GDM1 (cell line): Measurements from ENCODE around the gene XDH.

Experiments
- DNase-seq: peaks from one replicate; lab custom pipeline; 2025; lab: John Stamatoyannopoulos, UW

XDH gene

DNA sequence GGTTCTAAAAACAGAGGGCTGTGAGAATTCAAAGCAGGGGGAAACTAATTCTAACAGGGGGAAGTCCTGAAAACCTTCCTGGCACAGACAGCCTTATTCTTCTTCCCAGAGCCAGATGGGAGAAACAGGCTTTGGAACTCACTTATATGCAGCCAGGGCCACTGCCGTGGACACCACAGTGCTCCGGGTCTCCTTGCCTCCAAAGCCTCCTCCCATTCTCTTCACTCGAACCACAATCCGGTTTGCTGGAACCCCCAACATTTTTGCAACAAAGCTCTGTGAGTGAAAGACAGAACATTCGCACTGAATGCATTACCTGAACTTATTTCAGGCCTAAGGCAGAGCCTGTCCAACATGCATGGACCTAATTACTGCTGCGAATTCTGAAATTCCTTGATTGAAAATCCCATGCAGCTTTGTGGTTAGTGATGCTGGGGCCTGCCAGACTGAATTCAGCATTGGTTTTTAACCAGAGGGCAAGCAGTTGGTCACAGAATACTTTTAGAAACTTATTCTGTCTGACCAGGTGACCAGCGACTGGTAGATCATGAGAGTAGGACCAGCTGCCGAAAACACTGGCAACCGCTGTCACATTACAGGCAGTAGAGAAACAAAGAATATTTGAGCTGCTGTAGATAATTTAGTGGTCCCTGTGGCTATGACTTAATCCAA is 48.6 kb downstream of the XDH start:
- DNase-seq = no peak

DNA sequence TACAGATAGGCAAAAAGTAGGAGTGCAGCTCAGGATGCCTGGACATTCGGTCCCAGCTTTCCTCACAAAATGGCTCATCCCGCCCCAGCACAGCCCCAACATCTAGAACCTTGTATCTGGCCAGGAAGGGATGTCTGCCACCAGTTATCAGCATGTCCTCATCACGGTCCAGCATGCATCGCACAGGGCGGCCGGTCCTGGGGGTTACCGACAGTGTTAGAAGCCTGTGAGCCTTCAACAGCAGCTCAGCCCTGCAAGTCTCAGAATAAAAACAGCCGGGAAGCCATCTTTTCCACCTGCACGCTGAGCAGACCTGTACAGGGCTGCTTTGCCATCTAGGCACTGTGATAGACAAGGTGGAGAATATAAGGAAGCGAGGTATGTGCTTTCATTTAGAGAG is 49.2 kb downstream of the XDH start:
- DNase-seq = no peak

DNA sequence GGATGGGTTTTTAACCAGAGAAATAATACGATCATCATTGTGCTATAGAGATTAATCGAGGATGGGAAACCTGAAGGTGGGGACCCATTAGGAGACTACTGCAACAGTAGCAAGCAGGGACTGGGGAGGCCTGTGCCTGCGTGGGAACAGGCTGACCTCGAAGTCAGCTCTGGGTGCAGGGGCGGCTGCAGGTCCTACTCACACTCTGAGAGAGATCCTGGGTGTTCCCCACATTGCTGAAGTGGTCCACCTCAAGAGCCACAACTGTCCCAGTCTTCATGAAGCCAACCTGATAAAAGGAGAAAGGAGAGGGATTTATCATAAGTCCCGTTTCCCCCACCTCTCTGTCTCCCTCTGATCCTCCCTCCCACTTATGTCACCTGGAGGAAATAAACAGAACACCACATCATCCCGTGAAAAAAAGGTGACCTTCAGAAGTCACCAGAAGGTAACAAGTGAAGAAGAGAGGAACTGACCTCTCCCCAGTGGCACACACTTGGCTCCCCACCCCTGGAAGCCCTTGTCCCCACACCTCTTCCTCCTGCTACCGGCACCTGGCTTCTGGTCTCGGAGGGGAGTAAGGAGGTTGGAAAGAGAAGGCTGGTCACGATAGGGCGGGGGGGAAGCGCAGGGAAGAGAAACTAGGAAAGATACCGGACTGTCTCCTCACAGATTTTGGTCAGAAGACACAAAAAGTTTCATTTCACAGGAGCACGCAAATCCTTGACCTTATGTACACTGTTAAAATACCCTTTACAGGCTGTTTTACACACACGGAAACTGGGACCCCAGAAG is 50.4 kb downstream of the XDH start:
- DNase-seq = no peak

DNA sequence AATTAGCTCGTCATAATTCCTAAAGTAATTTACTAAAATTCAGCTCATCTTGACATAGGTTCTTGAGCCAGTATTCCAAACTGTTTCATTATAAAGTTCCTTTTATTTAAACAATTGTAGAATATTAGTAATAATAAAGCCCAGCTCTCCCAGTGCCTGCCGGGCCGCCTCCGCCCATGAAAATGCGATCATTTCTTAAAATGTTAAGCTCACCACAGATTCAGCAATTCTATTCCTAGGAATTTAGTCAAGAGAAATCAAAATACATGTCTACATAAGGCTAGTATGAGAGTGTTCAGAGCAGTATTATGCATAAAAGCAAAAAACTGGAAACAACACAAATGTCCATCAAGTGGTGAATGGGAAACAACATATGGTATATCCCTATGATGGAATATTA is 52.0 kb downstream of the XDH start:
- no peak for DNase-seq

DNA sequence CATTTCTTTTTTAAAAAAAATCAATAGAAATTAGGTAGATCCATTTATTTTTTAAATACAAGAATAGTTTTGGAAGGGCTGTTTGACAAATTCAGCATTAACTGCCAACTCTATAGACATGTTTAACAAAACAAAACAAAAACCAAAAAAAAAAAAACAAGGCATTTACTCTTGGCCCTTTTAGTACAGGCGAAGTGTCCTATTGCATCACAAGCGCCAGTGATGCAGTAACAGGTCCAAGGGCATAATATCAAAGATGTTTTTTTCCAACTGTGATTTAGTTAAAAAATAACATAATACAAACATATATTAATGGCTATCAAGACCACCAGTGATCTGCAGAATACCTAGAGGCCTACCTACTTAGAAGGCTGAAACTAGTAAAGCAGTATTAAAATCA is 55.3 kb downstream of the XDH start:
- no peak for DNase-seq

DNA sequence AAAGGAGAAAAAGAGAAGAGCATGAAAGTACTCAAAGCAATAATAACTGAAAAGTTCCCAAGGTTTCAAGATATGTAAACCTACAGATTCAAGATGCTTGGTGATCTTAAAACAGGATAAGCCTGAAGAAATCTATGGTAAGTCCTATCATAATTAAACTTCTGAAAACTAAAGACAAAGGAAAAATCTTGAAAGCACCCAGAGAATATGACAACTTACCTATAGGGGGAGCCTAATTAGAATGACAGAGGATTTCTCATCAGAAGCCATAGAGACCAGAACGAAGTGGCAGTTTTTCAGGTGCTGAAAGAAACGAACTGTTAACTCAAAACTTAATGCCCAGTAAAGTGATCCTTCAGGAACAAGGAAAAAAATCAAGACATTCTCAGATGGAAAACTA is 59.7 kb downstream of the XDH start:
- DNase-seq = no peak

DNA sequence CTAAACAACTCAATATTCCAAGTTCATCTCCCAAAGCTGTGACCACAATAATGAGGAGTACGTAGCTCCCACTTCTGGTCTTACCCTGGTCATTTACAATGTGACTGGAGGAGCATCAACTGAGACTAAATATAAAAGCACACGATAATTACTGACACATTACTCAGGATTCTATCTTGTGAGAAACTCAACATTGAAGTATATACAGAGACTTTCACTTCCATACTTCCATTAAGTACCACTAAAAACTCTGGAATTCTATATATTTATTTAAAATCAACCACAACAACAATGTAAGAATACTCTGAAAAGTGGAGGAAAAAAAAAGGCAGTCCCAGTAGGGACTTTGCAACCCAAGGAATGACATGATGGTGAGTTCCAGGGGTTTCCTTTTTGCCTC is 61.4 kb downstream of the XDH start:
- no peak for DNase-seq

DNA sequence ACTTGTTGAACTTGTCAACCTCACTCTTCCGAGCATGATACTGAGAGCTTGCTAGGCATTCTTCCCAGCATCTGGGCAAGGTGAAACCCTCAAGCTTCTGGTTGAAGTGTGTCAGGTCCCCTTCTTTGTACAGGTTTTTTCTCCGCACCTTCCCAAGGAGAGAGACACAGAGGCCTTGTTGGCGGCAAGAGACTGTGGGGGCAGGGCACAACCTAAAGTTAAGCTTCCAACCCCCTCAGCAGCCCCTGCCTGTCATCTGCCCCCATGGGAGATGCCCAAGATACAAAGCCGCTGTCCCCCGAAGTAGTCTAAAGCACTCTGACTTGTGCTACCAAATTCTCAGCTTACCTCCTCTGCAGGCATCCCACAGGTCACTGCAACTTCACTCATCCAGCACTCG is 64.9 kb downstream of the XDH start:
- no peak for DNase-seq

DNA sequence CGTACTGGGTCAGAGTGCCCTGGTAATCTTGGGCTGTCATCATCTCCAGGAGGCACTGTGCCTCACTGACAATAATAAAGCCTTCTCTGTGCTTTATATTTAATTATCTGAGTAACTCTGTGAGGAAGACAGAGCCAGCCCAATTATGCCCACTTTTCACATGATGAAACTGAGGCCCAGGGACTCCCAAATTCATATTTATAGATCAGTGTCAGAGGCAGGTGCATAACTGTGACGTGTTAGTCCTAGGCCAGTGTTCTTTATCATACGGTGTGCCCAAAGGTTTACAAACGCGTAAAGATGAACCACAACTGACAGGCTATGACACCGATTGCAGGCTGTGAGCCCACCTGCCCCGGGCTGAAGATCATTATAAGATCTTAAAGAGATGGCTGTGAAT is 65.4 kb downstream of the XDH start:
- DNase-seq = no peak

DNA sequence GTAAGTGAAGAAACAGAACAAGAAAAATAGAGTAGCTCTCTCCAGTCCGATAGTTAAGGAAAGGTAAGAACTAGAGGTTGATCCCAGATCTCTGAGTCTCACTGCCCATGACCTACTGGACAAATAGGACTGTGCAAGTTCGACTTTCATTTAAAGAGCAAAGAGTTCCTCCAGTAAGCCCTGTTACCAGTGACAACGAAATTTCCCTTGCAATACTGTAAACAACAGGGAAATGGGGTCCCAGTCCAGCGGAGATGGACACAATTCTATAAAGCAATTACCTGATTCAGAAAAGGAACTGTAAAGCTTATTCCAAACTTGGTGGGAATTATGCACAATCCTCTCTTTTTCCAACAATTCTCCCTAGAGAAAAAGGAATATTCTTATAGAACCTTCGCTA is 65.9 kb downstream of the XDH start:
- DNase-seq = no peak

DNA sequence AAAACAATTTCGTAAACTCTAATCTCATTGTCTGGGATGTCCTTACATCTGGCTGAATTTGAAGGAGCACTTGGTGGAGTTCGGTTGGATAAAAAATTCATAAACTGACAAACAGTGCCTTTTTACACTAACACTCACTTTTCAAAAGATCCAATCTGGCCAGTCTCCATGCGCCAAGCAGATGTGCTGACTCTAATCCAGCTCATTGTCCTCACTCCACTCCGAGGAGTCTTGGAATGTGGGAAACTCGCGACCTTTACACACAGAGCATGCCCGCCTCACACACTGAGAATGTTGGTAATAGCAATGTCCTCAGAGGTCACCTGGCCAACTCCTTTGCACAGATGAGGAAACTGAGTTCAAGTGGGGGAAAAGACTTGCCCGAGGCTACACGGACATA is 66.8 kb downstream of the XDH start:
- DNase-seq = no peak

DNA sequence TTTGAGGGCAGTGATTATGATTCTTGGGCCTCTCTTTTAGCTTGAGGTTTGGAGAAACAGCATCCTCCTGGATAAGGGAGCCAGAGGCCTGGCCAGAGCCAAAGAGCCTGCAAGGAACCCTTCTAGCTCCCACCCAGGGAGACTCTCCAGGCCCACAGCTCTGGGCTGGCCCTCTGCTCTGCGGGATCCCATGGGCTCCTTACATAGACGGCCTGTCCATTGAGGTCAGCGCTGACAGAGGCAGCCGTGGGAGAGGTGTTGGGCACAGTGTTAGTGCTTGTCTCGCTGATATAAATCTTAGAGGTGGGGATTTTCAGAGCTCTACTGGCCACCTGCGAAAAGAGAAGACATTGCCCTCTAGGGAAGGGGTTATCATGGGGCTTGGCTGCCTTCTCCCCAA is 67.2 kb downstream of the XDH start:
- no peak for DNase-seq

DNA sequence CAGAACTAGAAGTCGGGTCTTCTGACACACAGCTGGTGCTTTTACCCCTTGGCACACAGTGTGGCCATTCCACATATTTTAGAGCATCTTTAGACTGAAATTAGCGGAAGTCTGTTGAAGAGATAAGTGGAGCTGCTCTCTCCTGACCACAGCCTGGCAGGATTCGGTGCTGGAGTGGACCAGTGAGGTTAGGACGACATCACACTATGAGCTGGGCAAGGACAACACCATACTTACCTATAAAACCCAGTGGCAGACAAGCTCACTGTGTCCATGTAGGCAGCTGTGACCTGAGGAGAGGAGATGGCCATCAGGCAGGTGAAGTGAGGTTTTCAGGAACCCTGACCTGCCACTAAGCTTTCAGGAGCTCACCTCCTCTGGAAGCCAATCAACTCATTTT is 70.1 kb downstream of the XDH start:
- DNase-seq = no peak

DNA sequence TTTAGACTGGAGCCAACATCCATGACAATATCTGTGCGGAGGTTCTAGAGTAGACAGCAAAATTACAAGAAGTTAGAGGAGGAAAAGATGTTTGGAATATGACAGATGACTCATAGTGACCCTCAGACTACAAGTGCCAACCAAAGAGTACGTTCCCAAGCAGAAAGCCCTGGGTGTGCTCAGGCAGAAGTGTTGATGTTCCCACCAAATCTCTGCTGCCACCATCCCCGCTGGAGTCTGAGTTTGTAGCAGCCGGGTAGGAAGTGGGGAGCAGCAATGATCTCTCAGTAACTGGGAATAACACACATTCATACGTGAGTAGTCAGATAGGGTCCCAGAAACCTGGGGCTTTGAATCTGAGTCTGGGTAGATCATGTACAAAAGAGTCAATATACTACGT is 73.2 kb downstream of the XDH start:
- no peak for DNase-seq

DNA sequence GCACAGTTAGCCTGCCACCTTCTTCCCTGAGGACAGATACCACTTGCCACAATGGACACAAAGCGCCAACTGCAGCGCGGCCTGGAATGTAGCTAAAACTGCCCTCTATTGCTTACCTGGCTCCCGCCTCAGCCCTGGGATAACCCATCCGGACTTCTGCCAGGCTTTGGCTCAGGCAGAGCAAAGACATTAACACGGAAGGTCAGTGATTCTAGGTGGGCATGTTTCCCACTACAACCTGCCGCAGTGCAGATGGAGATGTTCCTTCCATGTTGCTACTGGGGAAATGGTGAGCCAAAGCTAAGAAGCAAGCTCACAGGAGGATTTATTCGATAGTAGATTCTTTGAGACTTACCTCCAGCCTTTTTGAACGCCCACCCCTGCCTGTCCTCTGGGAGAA is 74.8 kb downstream of the XDH start:
- no peak for DNase-seq

DNA sequence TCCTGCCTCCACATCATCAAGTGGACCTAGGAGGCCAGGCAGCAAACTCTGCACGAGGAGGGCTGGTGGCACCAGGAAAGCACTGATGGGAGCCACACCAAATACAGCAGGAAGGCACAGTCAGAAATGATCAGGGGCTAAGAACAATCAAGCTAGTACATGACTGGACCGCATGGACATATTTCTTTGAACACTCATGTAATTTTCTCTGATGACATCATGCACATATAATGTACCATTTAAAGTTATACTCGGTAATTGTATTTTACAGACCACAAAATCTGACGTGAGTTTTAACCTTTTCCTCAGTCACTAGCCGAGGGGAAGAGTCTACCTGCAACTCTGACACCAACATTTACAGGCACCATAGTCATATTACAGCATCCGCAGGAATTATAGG is 76.7 kb downstream of the XDH start:
- DNase-seq = no peak

DNA sequence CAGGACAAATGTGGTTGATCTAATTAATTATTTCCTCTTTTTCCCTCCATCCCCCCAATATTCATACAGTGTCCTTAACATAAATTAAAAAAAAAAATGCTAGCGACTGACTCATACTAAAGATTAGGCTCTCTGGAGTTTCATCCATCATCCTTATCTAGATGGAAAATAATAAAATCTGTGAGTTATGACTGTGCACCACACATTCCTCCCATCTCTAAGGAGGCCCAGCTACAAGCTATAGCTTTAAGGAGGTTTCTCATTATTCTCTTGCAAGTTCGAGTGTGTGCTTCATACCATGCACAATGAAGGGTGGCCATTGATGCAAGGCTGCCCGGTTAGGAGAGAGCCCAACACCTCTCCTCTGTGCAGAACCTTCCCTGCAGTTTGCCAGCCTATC is 77.3 kb downstream of the XDH start:
- no peak for DNase-seq

DNA sequence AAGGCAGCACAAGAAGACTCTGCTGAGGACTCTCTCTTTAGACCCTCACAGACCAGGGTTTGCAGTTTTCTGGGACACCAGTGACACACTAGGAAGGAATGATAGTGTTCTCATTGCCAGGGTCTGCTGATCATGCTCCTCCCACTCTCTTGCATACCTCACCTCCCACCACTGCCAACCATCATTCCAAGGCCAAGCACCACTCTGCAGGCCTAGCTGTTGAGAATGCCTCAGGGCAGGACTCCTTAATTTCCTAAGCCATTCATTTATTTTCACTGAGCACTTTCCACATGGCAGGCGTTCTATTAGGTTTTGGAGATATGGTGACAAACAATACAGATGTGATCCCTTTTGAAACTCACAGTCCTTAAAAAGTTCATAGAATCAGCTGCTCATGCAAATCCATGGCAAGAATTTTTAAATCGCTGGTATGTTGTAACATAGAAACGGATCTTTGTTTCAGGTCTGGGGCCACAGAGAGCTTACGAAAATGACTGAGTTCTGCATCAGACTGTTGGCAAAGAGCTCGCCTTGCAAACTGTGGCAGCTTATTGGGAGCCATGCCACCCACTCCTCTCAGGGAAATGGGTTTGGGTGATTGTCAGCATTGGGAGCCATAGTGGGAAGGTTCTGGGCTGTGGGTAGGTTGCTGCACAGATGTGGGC is 78.5 kb downstream of the XDH start:
- no peak for DNase-seq

DNA sequence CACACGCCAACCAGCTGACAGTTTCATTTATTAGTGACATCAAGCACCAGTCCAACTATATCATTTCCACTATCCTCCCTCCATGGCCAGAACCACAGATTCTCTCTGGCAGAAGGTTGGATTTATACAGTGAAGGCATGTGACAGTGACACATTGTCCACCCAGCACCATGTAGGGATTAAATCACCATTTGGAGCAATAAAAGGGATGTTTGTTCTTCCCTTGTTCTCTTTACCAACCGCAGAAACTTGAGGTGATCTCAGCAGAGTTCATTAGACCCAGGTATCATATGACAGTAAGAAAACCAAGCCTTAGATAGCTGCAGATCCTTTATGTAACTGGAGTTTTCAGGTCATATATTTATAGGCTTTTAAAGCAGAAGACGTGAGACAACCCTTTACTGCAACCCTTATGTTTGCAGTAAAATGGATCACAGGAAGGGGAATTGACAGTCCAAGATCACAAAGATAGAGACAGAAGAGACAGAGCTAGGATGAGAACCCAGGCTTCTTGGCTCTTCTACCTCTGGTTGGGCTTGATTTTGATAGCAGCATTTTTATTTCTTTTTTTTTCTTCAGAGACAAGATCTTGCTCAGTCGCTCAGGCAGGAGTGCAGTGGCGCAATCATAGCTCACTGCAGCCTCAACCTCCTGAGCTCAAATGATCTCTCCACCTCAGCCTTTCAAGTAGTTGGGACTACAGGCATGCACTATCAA is 80.1 kb downstream of the XDH start:
- DNase-seq = no peak

DNA sequence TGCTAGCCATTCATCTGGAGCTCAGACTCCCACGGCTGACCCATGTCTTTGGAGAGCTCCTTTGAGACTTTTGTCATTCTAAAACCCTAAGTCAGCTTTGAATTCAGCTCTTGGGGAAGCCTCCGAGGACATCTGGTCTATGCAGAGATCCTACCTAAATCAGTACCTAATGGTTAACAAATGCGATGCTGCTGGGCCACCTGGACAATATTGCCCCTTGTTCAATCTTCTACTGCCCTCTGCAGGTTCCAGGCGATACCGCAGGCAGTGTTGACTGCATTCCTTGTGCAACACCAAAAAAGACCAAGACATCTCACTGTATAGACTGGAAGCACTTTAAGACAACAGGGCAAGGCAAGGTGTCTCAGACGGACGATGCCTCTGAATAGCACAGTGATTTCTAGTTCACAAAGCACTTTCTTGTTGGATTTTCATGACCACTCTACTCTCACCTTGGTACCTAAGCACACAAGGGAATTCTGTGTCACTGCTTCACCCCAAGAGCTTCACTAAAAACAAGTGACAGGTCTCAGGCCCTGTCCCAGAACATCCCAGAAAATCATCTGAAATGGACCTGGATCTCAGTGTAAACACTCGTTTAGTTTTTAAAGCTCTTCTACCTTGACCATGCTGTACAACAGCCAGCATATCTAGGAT is 80.9 kb downstream of the XDH start:
- peak; percentile 68 for DNase-seq

DNA sequence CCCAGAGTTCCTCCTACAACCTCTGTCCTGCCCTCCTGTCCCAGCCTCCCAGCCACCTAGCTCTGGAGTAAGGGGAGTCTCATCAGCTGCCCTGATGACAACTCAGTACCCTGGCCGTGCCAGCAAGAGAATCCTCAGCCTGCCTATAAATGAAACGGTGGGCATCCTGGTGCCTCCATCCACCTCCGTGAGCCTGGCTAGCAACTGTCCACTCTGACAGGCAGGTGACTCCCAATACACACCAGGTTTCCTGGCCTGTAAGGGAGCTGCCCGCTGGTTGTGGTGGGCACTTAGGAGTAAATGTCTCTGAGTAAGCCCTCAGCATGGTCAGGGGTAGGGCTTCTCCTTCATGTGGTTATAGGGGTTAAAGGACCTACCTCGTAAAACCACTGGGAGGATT is 81.5 kb downstream of the XDH start:
- no peak for DNase-seq

DNA sequence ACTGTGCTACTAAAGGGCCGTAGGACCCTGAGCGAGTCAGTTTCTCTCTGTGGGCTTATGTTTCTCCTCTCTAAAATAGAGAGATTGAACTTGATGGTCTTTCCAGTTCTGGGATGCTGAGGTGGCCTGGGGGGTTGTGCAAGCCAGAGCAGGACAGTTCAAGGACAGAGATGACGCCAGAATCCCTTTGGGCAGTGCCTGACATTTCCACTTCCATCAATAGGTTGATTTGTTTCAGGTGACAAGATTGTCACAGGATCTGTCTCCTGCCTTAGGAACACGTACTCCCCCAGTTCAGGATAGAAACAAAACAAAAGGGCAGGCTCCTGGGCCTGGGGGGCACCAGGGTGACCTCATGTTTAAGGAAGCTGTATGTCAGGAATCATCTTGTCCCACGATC is 82.0 kb downstream of the XDH start:
- no peak for DNase-seq
